A673 (cell line): Measurements from ENCODE around the gene TFAP2E. TPM values are rescaled to one million over a fixed set of nuclear protein-coding genes. Genes with fewer than 3 reads are reported as not detected.

Experiments
- BruUV-seq: library from RNA; stranded (reverse); fragments of 400-500 nt; replicated peaks from 2 replicates; lab custom pipeline; 2021; lab: Mats Ljungman, UMichigan
- CTCF ChIA-PET: fragments of 300-600 bp; sonication (Branson Sonifier 250); formaldehyde crosslinking; loops from one replicate; lab custom pipeline; 2022; ENCODE audit warnings: antibody characterized with exemption; lab: Charles Lee
- POLR2A ChIA-PET: fragments of 300-600 bp; sonication (Branson Sonifier 250); formaldehyde crosslinking; loops from one replicate; lab custom pipeline; 2022; ENCODE audit warnings: antibody characterized with exemption; ENCODE audit not compliant: low non-redundant PET; lab: Charles Lee
- DNase-seq: peaks from one replicate; pipeline ENCODE4 v3.0.0-alpha.2; 2015; ENCODE audit warnings: low spot score
- H3K27ac ChIP-seq: fragments of 200-600 bp; sonication (generic); 2 replicates; pipeline ENCODE4 v1.5.1; 2016; ENCODE audit warnings: mixed run types, low read depth, mild to moderate bottlenecking, mixed read lengths, antibody characterized with exemption, low read length; ENCODE audit not compliant: poor library complexity, severe bottlenecking
- H3K27me3 ChIP-seq: fragments of 200-600 bp; sonication (generic); replicated peaks from 2 replicates; pipeline ENCODE4 v1.6.1; 2017; ENCODE audit warnings: mixed run types, low read depth, mild to moderate bottlenecking, mixed read lengths, antibody characterized with exemption, low read length; ENCODE audit not compliant: insufficient read depth, poor library complexity
- H3K36me3 ChIP-seq: fragments of 200-600 bp; sonication (generic); 2 replicates; pipeline ENCODE4 v1.6.1; 2016; ENCODE audit warnings: mixed run types, mild to moderate bottlenecking, mixed read lengths, antibody characterized with exemption, low read length; ENCODE audit not compliant: insufficient read depth, poor library complexity, severe bottlenecking
- H3K4me1 ChIP-seq: fragments of 200-600 bp; sonication (generic); 2 replicates; pipeline ENCODE4 v1.6.1; 2017; ENCODE audit warnings: mixed run types, mild to moderate bottlenecking, mixed read lengths, antibody characterized with exemption, low read length; ENCODE audit not compliant: insufficient read depth, poor library complexity, severe bottlenecking
- H3K4me3 ChIP-seq: fragments of 200-600 bp; sonication (generic); 2 replicates; pipeline ENCODE4 v1.5.1; 2016; ENCODE audit warnings: low read depth, mixed run types, mild to moderate bottlenecking, mixed read lengths, low read length; ENCODE audit not compliant: poor library complexity, severe bottlenecking
- H3K9me3 ChIP-seq: fragments of 200-600 bp; sonication (generic); 2 replicates; pipeline ENCODE4 v1.6.1; 2016; ENCODE audit warnings: mixed run types, low read depth, mild to moderate bottlenecking, mixed read lengths, antibody characterized with exemption, low read length; ENCODE audit not compliant: poor library complexity, severe bottlenecking
- CTCF ChIP-seq: fragments of 300-800, 200-600 bp; sonication (generic); conservative IDR thresholded peaks from 2 replicates; pipeline ENCODE4 v1.5.1; 2017; ENCODE audit warnings: low read depth, mild to moderate bottlenecking, antibody characterized with exemption, low read length, moderate library complexity, mixed read lengths
- EZH2 ChIP-seq: fragments of 200-600 bp; sonication (generic); IDR thresholded peaks from 2 replicates; pipeline ENCODE4 v1.6.1; 2017; ENCODE audit warnings: borderline replicate concordance, low read depth, mild to moderate bottlenecking, mixed read lengths, antibody characterized with exemption, low read length; ENCODE audit not compliant: poor library complexity, severe bottlenecking
- intact Hi-C: fragments of 100-400 bp; cut with micrococcal nuclease; formaldehyde crosslinking; loops from one replicate; pipeline ENCODE4 v1.10.0; 2022; ENCODE audit not compliant: unreplicated experiment
- total RNA-seq: library from RNA; stranded (reverse); gene quantifications from 2 replicates; pipeline ENCODE4 v1.2.3, GENCODE V29; 2021

The TFAP2E gene
- total RNA-seq, 1 experiment from 2014 or later = 0.52 TPM

- TF ChIP-seq EZH2 = no peak
- no peak for TF ChIP-seq CTCF
- intact Hi-C loops = loop anchor here (5.0 kb wide), 1 partner anchor 73 kb away; the partner anchor contains the start of gene C1orf216
- no peaks in the 10 kb centered on the region for H3K4me1 ChIP-seq
- CTCF ChIA-PET = interaction anchor here (0.6 kb wide), 1 partner anchor 64 kb away, joined by 3 read pairs; no protein-coding TSS in a partner anchor
- H3K27me3 ChIP-seq = peaks cover 13% of the 10 kb centered on the region
- no peak for DNase-seq
- BruUV-seq = no TSS peak
- H3K4me3 ChIP-seq = no peak overlapping the region
- H3K36me3 ChIP-seq = no peaks in the 10 kb centered on the region
- no peaks in the 10 kb centered on the region for H3K9me3 ChIP-seq
- POLR2A ChIA-PET = no interaction called here
- no peak overlapping the region for H3K27ac ChIP-seq
Observed at GRCh38 chr1:35644204-35644603, 71.1 kb downstream of the TFAP2E start.

Other genes with a start within 250 kb of the TFAP2E start
- 33.7 and 38.5 TPM in 2 replicates for gene KIAA0319L, start 15.9 kb upstream of the TFAP2E start, total RNA-seq
- 25.2 and 26.9 TPM in 2 replicates for gene NCDN, start 15.5 kb upstream of the TFAP2E start, total RNA-seq
- gene PSMB2, start 68.2 kb downstream of the TFAP2E start, total RNA-seq = 162 and 169 TPM in 2 replicates
- 24.4 and 26.1 TPM in 2 replicates for gene C1orf216, start 145.6 kb downstream of the TFAP2E start, total RNA-seq
- 72.2 and 84.6 TPM in 2 replicates for gene CLSPN, start 196.7 kb downstream of the TFAP2E start, total RNA-seq
- gene AGO4, start 234.7 kb downstream of the TFAP2E start, total RNA-seq = 7.0 and 8.6 TPM in 2 replicates